Measurements from ENCODE around the gene FPR2. TPM values are rescaled to one million over a fixed set of nuclear protein-coding genes. Genes with fewer than 3 reads are reported as not detected.
A peak's percentile ranks its signal among the peaks of the same experiment; 100 is the strongest.

The FPR2 gene
- total RNA-seq, 2 experiments from 2014 or later: not detected

GRCh38 chr19:51784922-51785690, 24.1 kb downstream of the FPR2 start:
- DNase-seq: peak in 3 of 14 experiments; percentile 46 to 78 (median 67)
- H3K27me3 Mint-ChIP-seq: peaks cover 22% of the 10 kb centered on the region
- H3K27ac Mint-ChIP-seq: no peak overlapping the region
- Histone ChIP-seq H3K4me1 (ENCODE audit: insufficient read depth, low read length) (no peaks in the 10 kb centered on the region), H3K4me3 (ENCODE audit: low read length) (no peak overlapping the region), H3K27me3 (ENCODE audit: control insufficient read depth in 1 of 2, insufficient read depth in 2 of 2, low read length in 2 of 2) (peaks cover 2 to 4% of the 10 kb centered on the region in 2 experiments), H3K36me3 (ENCODE audit: insufficient read depth, low read length) (no peaks in the 10 kb centered on the region), H3K27ac (ENCODE audit: low read depth in 1 of 2, low read length in 2 of 2) (peak overlapping the region in 1 of 2 donors; percentile 29), H3K9me3 (ENCODE audit: control insufficient read depth in 1 of 2, insufficient read depth in 1 of 2, low read length in 2 of 2) (peaks cover 0 to 9% of the 10 kb centered on the region in 2 experiments)
- no peak for ATAC-seq (ENCODE audit: poor library complexity)
- intact Hi-C loops (cut with DNase I, micrococcal nuclease): no loop called here
- POLR2A ChIA-PET: no interaction called here
- CTCF ChIA-PET: no interaction called here
- no peaks in the 10 kb centered on the region for H3K4me1 Mint-ChIP-seq (ENCODE audit: low read depth)
- TF ChIP-seq CTCF (IDR thresholded peaks at IDR 0.05): no peak
- no peaks in the 10 kb centered on the region for H3K9me3 Mint-ChIP-seq
- H3K36me3 Mint-ChIP-seq (ENCODE audit: low read depth): no peaks in the 10 kb centered on the region
- no peak overlapping the region for H3K4me3 Mint-ChIP-seq

DNA sequence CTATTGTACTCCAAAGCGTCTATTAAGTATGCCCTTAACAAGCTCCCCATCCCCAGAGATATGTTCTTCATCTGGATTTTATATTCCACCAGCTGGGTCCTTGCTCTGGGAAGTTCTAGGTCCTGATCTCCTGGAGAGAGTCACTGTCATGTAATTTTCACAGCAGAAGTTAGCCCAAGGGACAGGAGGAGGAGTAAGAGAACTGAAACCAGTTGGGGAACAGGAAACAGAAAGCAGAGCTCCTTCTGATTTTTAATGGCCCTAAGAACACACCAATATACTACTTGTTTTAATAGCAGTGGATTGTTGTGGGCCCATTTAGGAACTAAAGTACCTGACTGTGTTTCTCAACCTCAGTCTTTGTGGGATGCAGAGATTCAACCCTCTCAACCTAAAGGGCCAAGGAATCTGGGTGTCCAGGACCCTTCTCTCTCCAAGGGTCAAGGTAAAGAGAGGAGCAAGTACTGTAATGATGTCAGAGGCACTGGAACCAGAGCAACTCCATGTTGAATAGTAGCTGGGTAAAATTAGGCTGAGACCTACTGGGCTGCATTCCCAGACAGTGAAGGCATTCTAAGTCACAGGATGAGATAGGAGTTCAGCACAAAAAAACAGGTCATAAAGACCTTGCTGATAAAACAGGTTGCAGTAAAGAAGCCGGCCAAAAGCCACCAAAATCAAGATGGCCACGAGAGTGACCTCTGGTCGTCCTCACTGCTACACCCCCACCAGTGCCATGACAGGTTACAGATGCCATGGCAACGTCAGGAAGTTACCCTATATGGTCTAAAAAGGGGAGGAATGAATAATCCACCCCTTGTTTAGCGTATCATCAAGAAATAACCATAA, 25.9 kb downstream of the FPR2 start:
- intact Hi-C loops (cut with DNase I, micrococcal nuclease): no loop called here
- no peaks in the 10 kb centered on the region for H3K36me3 ChIP-seq (ENCODE audit: insufficient read depth, low read length)
- H3K4me3 Mint-ChIP-seq: no peak overlapping the region
- peak in 2 of 14 experiments; percentile 27 to 29 for DNase-seq
- no peaks in the 10 kb centered on the region for H3K4me1 ChIP-seq (ENCODE audit: insufficient read depth, low read length)
- TF ChIP-seq CTCF (IDR thresholded peaks at IDR 0.05): no peak
- H3K27me3 ChIP-seq (ENCODE audit: control insufficient read depth in 1 of 2, insufficient read depth in 2 of 2, low read length in 2 of 2): peaks cover 2 to 4% of the 10 kb centered on the region in 2 experiments
- no peaks in the 10 kb centered on the region for H3K4me1 Mint-ChIP-seq (ENCODE audit: low read depth)
- no peak overlapping the region for H3K4me3 ChIP-seq (ENCODE audit: low read length)
- H3K9me3 ChIP-seq (ENCODE audit: control insufficient read depth in 1 of 2, insufficient read depth in 1 of 2, low read length in 2 of 2): peaks cover 0 to 9% of the 10 kb centered on the region in 2 experiments
- no peaks in the 10 kb centered on the region for H3K9me3 Mint-ChIP-seq
- POLR2A ChIA-PET: no interaction called here
- ATAC-seq (ENCODE audit: poor library complexity): no peak
- no peak overlapping the region for H3K27ac Mint-ChIP-seq
- CTCF ChIA-PET: no interaction called here
- no peaks in the 10 kb centered on the region for H3K36me3 Mint-ChIP-seq (ENCODE audit: low read depth)
- peaks cover 14% of the 10 kb centered on the region for H3K27me3 Mint-ChIP-seq
- H3K27ac ChIP-seq (ENCODE audit: low read depth in 1 of 2, low read length in 2 of 2): no peak overlapping the region

- DNase-seq: no peak
- ChIA-PET CTCF (no interaction called here), POLR2A (no interaction called here)
- H3K4me3 ChIP-seq (ENCODE audit: low read length): no peak overlapping the region
- Mint-ChIP-seq H3K36me3 (ENCODE audit: low read depth) (no peaks in the 10 kb centered on the region), H3K4me1 (ENCODE audit: low read depth) (no peaks in the 10 kb centered on the region), H3K9me3 (peaks cover 3% of the 10 kb centered on the region), H3K27ac (no peak overlapping the region), H3K4me3 (no peak overlapping the region), H3K27me3 (peaks cover 13% of the 10 kb centered on the region)
- no peak overlapping the region for H3K27ac ChIP-seq (ENCODE audit: low read depth in 1 of 2, low read length in 2 of 2)
- intact Hi-C loops (cut with DNase I, micrococcal nuclease): no loop called here
- no peak for ATAC-seq (ENCODE audit: poor library complexity)
- no peaks in the 10 kb centered on the region for H3K36me3 ChIP-seq (ENCODE audit: insufficient read depth, low read length)
- no peaks in the 10 kb centered on the region for H3K4me1 ChIP-seq (ENCODE audit: insufficient read depth, low read length)
- peaks cover 2 to 4% of the 10 kb centered on the region in 2 experiments for H3K27me3 ChIP-seq (ENCODE audit: control insufficient read depth in 1 of 2, insufficient read depth in 2 of 2, low read length in 2 of 2)
- H3K9me3 ChIP-seq (ENCODE audit: control insufficient read depth in 1 of 2, insufficient read depth in 1 of 2, low read length in 2 of 2): peaks cover 0 to 13% of the 10 kb centered on the region in 2 experiments
- no peak for TF ChIP-seq CTCF (IDR thresholded peaks at IDR 0.05)
Measured at GRCh38 chr19:51788029-51788428, 27.0 kb downstream of the FPR2 start.
